ENCODE measurements around the gene VAMP3.

The VAMP3 gene

GRCh38 chr1:7770997-7771822 is at the start of gene VAMP3:
TSS of gene VAMP3 (plus strand) at chr1:7771296. CDS start at chr1:7771384, 88 bp downstream.
- ATAC-seq: peak; percentile 86 to 90

- no peak for ATAC-seq
Observed at GRCh38 chr1:7721940-7722669, 49.0 kb upstream of the VAMP3 start.

- ATAC-seq: no peak
Observed at GRCh38 chr1:7722670-7723012, 48.5 kb upstream of the VAMP3 start.

- no peak for ATAC-seq
Observed at GRCh38 chr1:7726623-7727022, 44.5 kb upstream of the VAMP3 start.

GRCh38 chr1:7727809-7728471 is 43.2 kb upstream of the VAMP3 start:
- no peak for ATAC-seq

- ATAC-seq: no peak
Observed at GRCh38 chr1:7729761-7730160, 41.3 kb upstream of the VAMP3 start.

- ATAC-seq: no peak
Observed at GRCh38 chr1:7732331-7732730, 38.8 kb upstream of the VAMP3 start.

GRCh38 chr1:7733276-7733675 is 37.8 kb upstream of the VAMP3 start:
- no peak for ATAC-seq

GRCh38 chr1:7738044-7738443 is 33.1 kb upstream of the VAMP3 start:
- ATAC-seq: no peak

- ATAC-seq: no peak
Observed at GRCh38 chr1:7743346-7743745, 27.8 kb upstream of the VAMP3 start.

- ATAC-seq: no peak
Observed at GRCh38 chr1:7744882-7745281, 26.2 kb upstream of the VAMP3 start.

- no peak for ATAC-seq
Observed at GRCh38 chr1:7745783-7746182, 25.3 kb upstream of the VAMP3 start.

- ATAC-seq: no peak
Observed at GRCh38 chr1:7747605-7748004, 23.5 kb upstream of the VAMP3 start.

GRCh38 chr1:7749126-7749525 is 22.0 kb upstream of the VAMP3 start:
- ATAC-seq: no peak

- no peak for ATAC-seq
Observed at GRCh38 chr1:7751174-7751573, 19.9 kb upstream of the VAMP3 start.

GRCh38 chr1:7752512-7753417 is 18.3 kb upstream of the VAMP3 start:
- ATAC-seq: peak in 1 of 2 donors; percentile 56

GRCh38 chr1:7753641-7754040 is 17.5 kb upstream of the VAMP3 start:
- ATAC-seq: no peak

- no peak for ATAC-seq
Observed at GRCh38 chr1:7754234-7754633, 16.9 kb upstream of the VAMP3 start.

- ATAC-seq: no peak
Observed at GRCh38 chr1:7755448-7755847, 15.6 kb upstream of the VAMP3 start.

- no peak for ATAC-seq
Observed at GRCh38 chr1:7760245-7760644, 10.9 kb upstream of the VAMP3 start.

GRCh38 chr1:7761103-7761502 is 10.0 kb upstream of the VAMP3 start:
- no peak for ATAC-seq

GRCh38 chr1:7767176-7767575 is 3.9 kb upstream of the VAMP3 start:
- ATAC-seq: no peak

GRCh38 chr1:7768583-7768982 is 2.5 kb upstream of the VAMP3 start:
- no peak for ATAC-seq

Data from activated CD4-positive, CD25-positive, alpha-beta regulatory T cell treated with anti-CD3 and anti-CD28 coated beads, Interleukin-2, amount 50 U/mL, for 24 hours (primary cell).